Stimulated activated CD8-positive, alpha-beta memory T cell treated with anti-CD3 and anti-CD28 coated beads, Interleukin-15, amount 100 ng/mL, for 1 hour (primary cell): ENCODE measurements around the gene FBXO8.
"Not testable (repeated sequence)": the region's sequence is repeated elsewhere in the genome, so short reads cannot be mapped to it uniquely, and the experiment has no call there.

Source experiments
- DNase-seq: peaks from one replicate; pipeline ENCODE4 v3.0.0-alpha.2; 2020; ENCODE audit warnings: low read depth

Gene FBXO8

DNA sequence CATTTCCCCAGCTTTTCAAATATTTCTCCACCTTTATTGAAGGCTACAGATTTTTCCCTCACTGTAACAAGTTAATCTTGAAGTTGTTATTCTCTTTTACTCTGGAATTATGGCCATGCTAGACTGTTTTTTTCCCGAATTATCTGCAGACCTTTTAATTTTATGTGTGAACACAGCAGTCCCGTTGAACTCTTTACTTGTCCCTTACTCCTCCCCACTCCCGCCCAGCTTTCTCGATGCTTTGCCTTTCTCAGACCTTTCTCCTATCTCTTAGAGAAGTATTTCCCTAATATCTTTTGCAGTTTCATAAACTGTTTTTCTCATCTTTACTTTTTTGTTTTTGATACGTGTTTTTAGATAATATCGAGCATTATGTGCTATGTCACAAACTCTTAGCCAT is 1.0 kb upstream of the FBXO8 start:
- no peak for DNase-seq

GRCh38 chr4:174282836-174283506 is 496 bp downstream of the FBXO8 start:
- peak; percentile 53 for DNase-seq

- DNase-seq = no peak
Observed at GRCh38 chr4:174281901-174282300, 1.6 kb downstream of the FBXO8 start.

GRCh38 chr4:174281182-174281737 is 2.2 kb downstream of the FBXO8 start:
- no peak for DNase-seq

DNA sequence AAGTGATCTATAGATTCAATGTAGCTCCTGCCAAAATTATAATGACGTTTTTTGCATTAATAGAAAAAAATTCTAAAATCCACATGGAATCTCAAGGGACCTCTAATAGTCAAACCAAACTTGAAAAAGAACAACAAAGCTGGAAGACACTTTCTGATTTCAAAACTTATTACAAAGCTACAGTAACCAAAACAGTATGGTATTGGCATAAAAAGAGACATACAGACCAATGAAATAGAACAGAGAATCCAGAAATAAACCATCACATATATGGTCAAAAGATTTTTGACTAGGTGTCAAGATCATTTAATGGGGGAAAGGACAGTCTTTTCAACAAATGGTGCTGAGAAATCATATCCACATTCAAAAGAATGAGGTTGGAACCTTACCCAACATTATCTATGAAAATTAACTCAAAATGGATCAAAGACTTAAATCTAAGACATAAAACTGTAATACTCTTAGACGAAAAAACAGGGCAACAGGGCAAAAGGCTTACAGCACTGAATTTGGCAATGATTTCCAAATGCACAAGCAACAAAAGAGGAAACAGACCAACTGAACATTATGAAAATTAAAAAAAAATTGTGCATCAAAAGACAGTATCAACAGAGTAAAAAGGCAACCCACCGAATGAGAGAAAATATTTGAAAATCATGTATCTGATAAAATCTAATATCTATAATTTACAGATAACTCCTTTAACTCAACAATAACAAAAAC is 3.9 kb downstream of the FBXO8 start:
- DNase-seq = no peak

- DNase-seq = no peak
Observed at GRCh38 chr4:174278467-174278866, 5.0 kb downstream of the FBXO8 start.

- DNase-seq = no peak
Observed at GRCh38 chr4:174277433-174277832, 6.0 kb downstream of the FBXO8 start.

GRCh38 chr4:174275101-174275500 is 8.4 kb downstream of the FBXO8 start:
- no peak for DNase-seq

GRCh38 chr4:174274436-174274835 is 9.0 kb downstream of the FBXO8 start:
- no peak for DNase-seq

DNA sequence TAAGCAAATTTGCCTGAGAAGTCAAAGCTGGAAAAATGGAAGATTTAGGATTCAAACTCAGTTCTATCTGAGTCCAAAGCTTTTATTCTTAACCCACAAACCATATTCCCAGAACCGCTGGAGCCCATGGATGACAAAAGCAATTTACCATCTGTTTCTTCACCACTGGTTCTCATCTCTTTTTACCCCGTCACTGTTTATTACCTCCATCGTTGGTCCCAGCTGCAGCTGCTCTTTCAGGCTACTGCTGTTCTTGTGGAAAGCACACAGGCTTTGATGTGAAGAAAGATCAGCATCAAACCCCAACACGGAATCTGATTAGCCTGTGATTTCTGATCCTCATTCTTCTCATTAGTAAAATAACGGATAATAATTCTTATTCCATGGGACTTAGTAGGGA is 9.5 kb downstream of the FBXO8 start:
- no peak for DNase-seq

GRCh38 chr4:174266416-174266815 is 17.1 kb downstream of the FBXO8 start:
- no peak for DNase-seq

DNA sequence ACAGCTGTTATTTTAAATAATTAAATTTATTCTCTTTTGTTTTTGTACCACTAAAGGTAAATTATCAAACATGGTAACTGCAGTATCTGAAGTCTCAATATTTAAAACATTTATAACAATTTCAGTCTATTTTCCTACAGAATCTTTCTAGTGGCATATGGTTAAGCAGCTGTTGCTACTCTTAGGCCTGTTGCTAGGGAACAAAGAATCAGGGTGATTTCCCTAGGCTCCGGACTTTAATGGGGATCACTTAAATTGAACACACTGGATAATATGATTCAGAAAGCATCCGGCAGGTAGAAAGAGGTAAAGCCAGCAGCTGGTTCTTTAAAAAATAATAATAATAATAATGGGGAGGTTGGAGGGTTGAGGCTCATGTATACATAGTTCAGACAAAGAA is 17.6 kb downstream of the FBXO8 start:
- DNase-seq = no peak

- DNase-seq = no peak
Observed at GRCh38 chr4:174263445-174263736, 20.1 kb downstream of the FBXO8 start.

DNA sequence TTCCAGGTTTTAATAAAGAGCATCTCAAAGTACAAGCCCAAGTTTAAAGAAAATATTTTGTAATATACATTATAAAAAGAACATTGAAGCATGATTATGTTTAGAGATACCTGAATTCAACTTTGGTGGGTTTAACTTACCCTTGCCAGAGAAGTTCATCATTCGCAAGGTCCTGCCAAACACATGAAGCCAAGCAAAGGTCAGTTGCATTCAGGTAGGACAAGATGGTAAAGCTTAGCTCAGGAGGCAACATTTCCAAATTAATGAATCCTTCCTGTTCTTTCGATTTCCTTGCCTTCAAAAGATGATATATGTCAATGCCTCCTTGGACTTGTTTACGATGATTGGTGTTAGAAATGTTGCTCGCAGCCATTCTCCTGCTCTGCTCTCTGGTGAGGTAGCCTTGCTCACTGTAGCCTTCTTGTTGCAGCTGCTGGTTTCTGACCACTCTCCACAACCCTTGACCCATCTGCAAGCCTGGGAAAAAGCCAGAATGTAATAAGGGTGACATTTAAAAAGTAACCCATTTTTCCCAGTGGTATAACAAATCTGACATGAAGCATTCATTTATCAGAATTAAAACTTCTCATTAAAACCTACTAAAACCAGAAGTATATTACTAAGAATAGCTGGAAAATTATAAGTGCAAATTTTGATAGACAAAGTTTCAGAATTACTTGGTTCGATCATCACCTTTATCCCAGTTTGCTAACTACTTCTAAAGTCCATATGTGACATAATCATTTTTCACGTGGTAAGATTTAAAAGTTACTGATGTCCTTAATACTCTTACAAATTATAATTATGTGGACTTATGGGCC is 20.6 kb downstream of the FBXO8 start:
- no peak for DNase-seq

GRCh38 chr4:174261432-174261831 is 22.0 kb downstream of the FBXO8 start:
- DNase-seq = not testable (repeated sequence)

GRCh38 chr4:174260099-174260498 is 23.4 kb downstream of the FBXO8 start:
- DNase-seq = no peak

DNA sequence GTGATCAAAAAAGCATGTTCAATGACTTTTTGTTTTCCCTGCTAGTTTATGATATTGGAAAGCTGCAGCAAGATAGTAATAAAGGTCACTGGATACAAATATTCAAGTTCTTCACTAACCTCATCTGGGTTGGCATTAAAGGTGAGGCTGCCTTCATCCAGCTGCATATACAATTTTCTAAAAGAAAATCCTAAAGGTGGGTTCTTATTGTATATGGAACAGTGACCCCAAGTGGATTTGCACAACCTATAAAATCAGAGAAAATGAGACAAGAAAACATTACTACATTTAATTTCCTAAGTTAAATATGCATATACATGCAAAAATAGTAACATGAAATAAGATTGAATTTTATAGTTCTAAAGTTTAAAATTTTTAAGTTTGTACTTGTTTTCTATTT is 23.9 kb downstream of the FBXO8 start:
- DNase-seq = no peak

GRCh38 chr4:174256277-174256713 is 27.2 kb downstream of the FBXO8 start:
- DNase-seq = no peak

- no peak for DNase-seq
Observed at GRCh38 chr4:174255786-174256185, 27.7 kb downstream of the FBXO8 start.

DNA sequence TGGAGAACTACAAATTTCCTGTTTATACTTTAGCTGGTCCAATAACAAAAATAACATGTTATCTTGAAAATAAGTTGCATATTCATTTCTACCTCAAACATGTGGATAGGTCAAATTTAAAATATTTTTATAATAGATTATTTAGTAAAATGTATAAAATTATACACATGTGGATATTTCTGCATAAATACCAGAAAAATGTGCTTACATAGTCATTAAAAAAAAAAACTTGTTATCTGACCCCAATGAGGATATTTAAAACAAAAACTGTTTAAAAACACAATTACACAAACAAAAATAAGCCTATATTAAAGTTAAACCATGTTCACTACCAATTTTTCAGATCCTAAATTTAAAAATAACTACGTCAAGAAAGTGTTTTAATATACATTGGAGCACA is 28.1 kb downstream of the FBXO8 start:
- DNase-seq = no peak

DNA sequence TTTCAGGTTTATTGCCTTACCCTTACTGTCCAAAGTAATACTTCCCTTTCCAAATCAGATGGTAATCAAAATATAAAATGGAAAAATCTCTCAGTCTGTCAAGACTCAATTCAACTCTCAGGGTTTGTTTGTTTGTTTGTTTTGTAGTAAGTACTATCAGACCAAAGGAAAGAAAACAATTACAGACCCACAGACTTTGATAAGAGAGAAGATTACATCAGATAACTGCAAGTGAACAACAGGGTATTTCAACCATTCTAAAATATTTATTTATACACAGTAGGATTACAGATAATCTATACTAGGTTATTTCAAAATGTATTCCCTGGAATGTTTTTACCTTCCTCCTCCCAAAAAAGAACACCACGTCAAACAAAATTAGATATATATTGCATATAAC is 28.9 kb downstream of the FBXO8 start:
- DNase-seq = no peak

DNA sequence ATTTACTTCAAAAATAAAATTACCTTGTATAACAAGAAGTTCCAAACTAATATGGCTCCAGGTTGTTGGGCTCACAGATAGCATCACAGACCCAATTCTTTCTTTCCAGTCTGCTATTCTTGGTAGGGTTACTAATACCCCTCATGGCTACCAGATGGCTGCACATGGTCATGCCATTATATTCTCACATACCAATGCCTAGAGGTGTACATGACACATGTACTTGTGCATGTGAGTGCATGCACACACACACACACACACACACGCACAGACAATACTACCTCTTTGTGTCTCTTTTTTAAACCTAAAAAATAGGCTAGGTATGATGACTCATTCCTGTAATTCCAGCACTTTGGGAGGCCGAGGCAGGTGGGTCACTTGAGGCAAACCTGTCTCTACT is 31.1 kb downstream of the FBXO8 start:
- DNase-seq = no peak

GRCh38 chr4:174248407-174248806 is 35.1 kb downstream of the FBXO8 start:
- DNase-seq = no peak
